Esophagus squamous epithelium (tissue), 5 donors: ENCODE measurements around the gene LAG3. TPM values are rescaled to one million over a fixed set of nuclear protein-coding genes. Genes with fewer than 3 reads are reported as not detected.

Experiments
- DNase-seq: peaks from one replicate; lab custom pipeline; 2025; lab: John Stamatoyannopoulos, UW
- H3K27ac ChIP-seq, 4 donors: fragments of 200-600 bp; sonication (generic); one replicate each; pipeline ENCODE4 v1.5.1; 2016 to 2019; ENCODE audit warnings: mild to moderate bottlenecking in 1 of 4
- H3K27me3 ChIP-seq, 4 donors: fragments of 200-600 bp; sonication (generic); 1 replicate in 3 of 4; 2 replicates in 1 of 4; pipeline versions ENCODE4 v1.5.1 to v1.6.0; 2017 to 2021; ENCODE audit warnings: antibody characterized with exemption in 1 of 4
- H3K36me3 ChIP-seq, 3 donors: fragments of 200-600 bp; sonication (generic); one replicate each; pipeline ENCODE4 v1.5.1; 2016 to 2019
- H3K4me1 ChIP-seq, 3 donors: fragments of 200-600 bp; sonication (generic); one replicate each; pipeline ENCODE4 v1.5.1; 2017 to 2019
- H3K4me3 ChIP-seq, 4 donors: fragments of 200-600 bp; sonication (generic); 1 replicate in 3 of 4; 2 replicates in 1 of 4; pipeline ENCODE4 v1.5.1; 2016 to 2019; ENCODE audit warnings: mild to moderate bottlenecking in 2 of 4, moderate library complexity in 1 of 4
- H3K9me3 ChIP-seq, 3 donors: fragments of 200-600 bp; sonication (generic); one replicate each; pipeline ENCODE4 v1.5.1; 2016 to 2019
- CTCF ChIP-seq, 6 experiments: fragments of 450-650 bp in 4 of 6; fragments of 200-600 bp in 2 of 6; sonication (generic) in 2 of 6; IDR thresholded peaks; one replicate each; pipeline ENCODE4 v1.5.1; 2016 to 2019; ENCODE audit warnings: antibody characterized with exemption in 6 of 6, mild to moderate bottlenecking in 4 of 6, moderate library complexity in 4 of 6
- POLR2A ChIP-seq, 4 donors: fragments of 450-650 bp; IDR thresholded peaks; one replicate each; pipeline ENCODE4 v1.6.1; 2017; ENCODE audit warnings: antibody characterized with exemption in 4 of 4, mild to moderate bottlenecking in 4 of 4, moderate library complexity in 3 of 4
- WGBS, 2 donors: methylation state at CpG; one replicate each; pipeline ENCODE4 v1.1.5; 2018; 5-methylcytosine and 5-hydroxymethylcytosine counted together
- intact Hi-C: fragments of 100-400 bp; cut with DNase I; formaldehyde crosslinking; loops from one replicate; pipeline ENCODE4 v1.15.0; 2022
- total RNA-seq, 4 donors: library from RNA; depleted of rRNA; stranded (reverse); fragments of >200 nt; gene quantifications; one replicate each; pipeline ENCODE4 v1.1.0, GENCODE V29; 2016
- donor health status: DM: yes; HTN: yes; CAD: no.

LAG3 gene
- total RNA-seq, 4 donors from 2014 or later = 0.35 to 0.76 (median 0.50) TPM; not detected in 1

DNA sequence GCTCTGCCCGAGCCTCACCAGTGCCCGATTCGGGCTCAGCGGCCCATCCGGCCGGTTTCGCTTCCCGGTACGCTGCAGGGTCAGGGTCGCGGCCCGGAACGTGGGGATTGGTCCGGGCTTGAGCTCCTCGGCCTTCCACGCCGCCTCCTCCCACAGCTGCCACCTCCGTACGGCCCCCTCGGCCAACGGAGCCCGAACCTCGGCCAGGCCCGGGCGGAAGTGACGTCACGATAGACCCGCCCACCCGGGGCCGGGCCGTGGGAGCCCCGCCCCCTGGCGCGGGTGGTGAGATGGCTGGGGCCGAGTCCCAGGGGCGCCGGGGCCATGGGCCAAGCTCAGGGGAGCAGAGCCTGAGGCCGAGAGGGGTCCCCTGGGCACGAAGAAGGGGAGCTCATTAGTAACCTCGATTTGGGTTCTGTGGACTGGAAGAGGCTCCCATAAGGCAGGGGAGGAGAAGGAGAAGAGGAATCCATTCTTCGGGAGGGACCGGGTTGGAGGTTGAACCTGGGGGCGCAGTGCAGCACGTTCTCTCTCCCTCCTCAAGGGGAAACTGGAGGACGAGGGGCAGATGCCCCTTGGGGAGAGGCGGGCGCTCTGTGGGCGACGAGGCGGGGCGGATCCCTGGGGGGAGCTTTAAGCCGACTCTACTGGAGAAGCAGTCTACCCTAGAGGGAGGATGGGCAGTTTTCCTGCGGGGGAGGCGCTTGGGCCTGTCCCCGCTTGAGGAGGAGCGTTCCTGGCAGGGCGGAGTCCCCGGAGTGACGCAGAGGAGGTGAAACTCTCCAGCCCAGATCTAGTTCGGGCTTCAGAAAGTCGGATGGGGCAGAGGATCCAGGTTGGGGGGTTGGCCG is 19.2 kb upstream of the LAG3 start, which contains the start of gene MLF2:
MLF2 (minus strand) TSS at position 221 of the 851 bp plus-strand sequence. CDS start 807 bp downstream, outside the sequence.
- Histone ChIP-seq H3K4me3 (peak within 1 kb of the TSS; percentile 77 to 88 (median 83)), H3K9me3 (no peaks in the 10 kb centered on the region), H3K27ac (peak within 1 kb of the TSS; percentile 96 to 100 (median 98)), H3K27me3 (no peaks in the 10 kb centered on the region), H3K4me1 (peaks cover 12 to 36% (median 20%) of the 10 kb centered on the region in 3 donors), H3K36me3 (peaks cover 11 to 38% (median 18%) of the 10 kb centered on the region in 3 donors)
- TF ChIP-seq CTCF (IDR thresholded peaks at IDR 0.05) = peak in 3 of 6 experiments; percentile 9 to 98 (median 23)
- TF ChIP-seq POLR2A (IDR thresholded peaks at IDR 0.05) = peak in 3 of 4 donors; percentile 92 to 99 (median 98)
- 0 to 3% methylated on average over 6 to 7 of the region's 62 CpGs for WGBS, 2 donors
- intact Hi-C loops = no loop called here
- peak; percentile 87 for DNase-seq

DNA sequence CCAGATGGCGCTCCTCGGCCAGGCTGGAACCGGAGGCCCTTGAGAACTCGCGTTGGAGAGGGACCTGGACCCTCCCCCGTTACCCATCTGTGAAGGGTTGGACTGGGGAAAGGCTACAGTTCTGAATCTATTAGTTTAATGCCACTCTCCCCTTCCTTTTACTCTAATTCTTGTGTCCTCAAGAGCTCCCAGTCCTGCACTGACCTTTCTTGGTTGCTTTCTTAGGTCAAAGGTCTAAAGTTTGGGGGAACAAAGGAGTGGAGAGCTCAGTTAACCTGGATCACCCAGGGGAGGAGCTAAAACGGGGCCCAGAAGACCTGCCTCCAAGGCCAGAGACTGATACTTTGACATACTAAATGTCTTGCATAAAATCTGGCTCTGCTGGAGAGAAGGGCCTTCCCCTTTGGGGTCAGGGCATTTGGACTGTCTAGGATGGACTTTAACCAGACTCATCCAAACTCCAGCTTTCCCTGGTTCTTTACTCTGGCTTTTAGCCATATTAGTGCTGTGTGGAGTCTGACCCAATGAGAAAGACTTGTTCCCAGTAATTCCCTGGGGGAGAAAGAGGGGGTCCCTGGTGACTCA is 18.5 kb upstream of the LAG3 start:
- Histone ChIP-seq H3K4me1 (peaks cover 12 to 36% (median 20%) of the 10 kb centered on the region in 3 donors), H3K4me3 (peak overlapping the region in 2 of 4 donors; percentile 80 to 88), H3K9me3 (no peaks in the 10 kb centered on the region), H3K36me3 (peaks cover 10 to 30% (median 11%) of the 10 kb centered on the region in 3 donors), H3K27ac (peak overlapping the region; percentile 96 to 100 (median 98)), H3K27me3 (no peaks in the 10 kb centered on the region)
- WGBS, 2 donors = 0% methylated on average over 6 of the region's 7 CpGs
- intact Hi-C loops = no loop called here
- DNase-seq = no peak
- TF ChIP-seq POLR2A (IDR thresholded peaks at IDR 0.05) = no peak
- peak in 5 of 6 experiments; percentile 92 to 99 (median 98) for TF ChIP-seq CTCF (IDR thresholded peaks at IDR 0.05)

GRCh38 chr12:6754411-6754810 is 17.9 kb upstream of the LAG3 start:
- no peak for DNase-seq
- intact Hi-C loops = no loop called here
- H3K27ac ChIP-seq = peak overlapping the region in 2 of 4 donors; percentile 98 to 100

GRCh38 chr12:6757028-6757690 is 15.2 kb upstream of the LAG3 start:
- TF ChIP-seq POLR2A (IDR thresholded peaks at IDR 0.05) = no peak
- no peak for TF ChIP-seq CTCF (IDR thresholded peaks at IDR 0.05)
- no peaks in the 10 kb centered on the region for H3K9me3 ChIP-seq
- no peaks in the 10 kb centered on the region for H3K27me3 ChIP-seq
- H3K4me3 ChIP-seq = no peak overlapping the region
- DNase-seq = no peak
- no peak overlapping the region for H3K27ac ChIP-seq
- no peaks in the 10 kb centered on the region for H3K36me3 ChIP-seq
- H3K4me1 ChIP-seq = peaks cover 3 to 16% (median 12%) of the 10 kb centered on the region in 3 donors
- intact Hi-C loops = no loop called here
- 90 to 91% methylated on average over 6 to 8 of the region's 8 CpGs for WGBS, 2 donors

More at GRCh38 chr12:6754411-6754810, 17.9 kb upstream of the LAG3 start:
- TF ChIP-seq CTCF (IDR thresholded peaks at IDR 0.05) (no peak), POLR2A (IDR thresholded peaks at IDR 0.05) (no peak)
- 87 to 95% methylated on average over 2 of the region's 2 CpGs for WGBS, 2 donors
- Histone ChIP-seq H3K4me3 (no peak overlapping the region), H3K9me3 (no peaks in the 10 kb centered on the region), H3K27me3 (no peaks in the 10 kb centered on the region), H3K36me3 (peaks cover 9 to 25% (median 10%) of the 10 kb centered on the region in 3 donors), H3K4me1 (peaks cover 12 to 36% (median 20%) of the 10 kb centered on the region in 3 donors)
